IMR-90 (cell line): Measurements from ENCODE around the gene PPIL3. TPM values are rescaled to one million over a fixed set of nuclear protein-coding genes. Genes with fewer than 3 reads are reported as not detected.

Experiments
- ATAC-seq: fragments of 200-7000 bp; cut with Tn5 transposase; 2 replicates; pipeline ENCODE4 v1.9.1; 2020; ENCODE audit warnings: low read depth, mild to moderate bottlenecking, moderate library complexity
- Bru-seq: library from RNA; stranded (reverse); fragments of 400-500 nt; gene quantifications from one replicate; lab custom pipeline; 2021; lab: Mats Ljungman, UMichigan
- BruChase-seq, 2 experiments: library from RNA; stranded (reverse); fragments of 400-500 nt; gene quantifications; one replicate each; lab custom pipeline; 2021; lab: Mats Ljungman, UMichigan
- BruUV-seq: library from RNA; stranded (reverse); fragments of 400-500 nt; replicated peaks from 2 replicates; lab custom pipeline; 2021; lab: Mats Ljungman, UMichigan
- CTCF ChIA-PET: fragments of 300-600 bp; formaldehyde crosslinking; extraction: SDS; loops from one replicate; lab custom pipeline; 2021; ENCODE audit warnings: antibody characterized with exemption; lab: Yijun Ruan, JAX
- POLR2A ChIA-PET: fragments of 300-600 bp; sonication (Branson Sonifier 250); formaldehyde crosslinking; loops from one replicate; lab custom pipeline; 2022; ENCODE audit warnings: antibody characterized with exemption; ENCODE audit not compliant: unreplicated experiment; lab: Charles Lee
- DNase-seq: peaks from one replicate; pipeline ENCODE4 v3.0.0; 2013
- H2AFZ ChIP-seq: replicated peaks from 2 replicates; pipeline ENCODE3; 2013; ENCODE audit warnings: low read length, mild to moderate bottlenecking; ENCODE audit not compliant: poor library complexity
- H2AK5ac ChIP-seq: 2 replicates; pipeline ENCODE4 v1.6.1; 2013; ENCODE audit warnings: low read depth, low read length, inconsistent platforms
- H2AK9ac ChIP-seq: replicated peaks from 2 replicates; pipeline ENCODE3; 2013; ENCODE audit warnings: mild to moderate bottlenecking, low read depth, low read length, moderate library complexity; ENCODE audit not compliant: poor library complexity
- H2BK120ac ChIP-seq: 2 replicates; pipeline ENCODE4 v1.6.1; 2013; ENCODE audit warnings: low read depth, low read length, inconsistent platforms
- H2BK15ac ChIP-seq: 3 replicates; pipeline ENCODE4 v1.6.1; 2013; ENCODE audit warnings: low read depth, low read length, inconsistent platforms
- H2BK20ac ChIP-seq: 2 replicates; pipeline ENCODE4 v1.6.1; 2013; ENCODE audit warnings: low read depth, mild to moderate bottlenecking, inconsistent platforms, low read length, moderate library complexity
- H2BK5ac ChIP-seq: 2 replicates; pipeline ENCODE4 v1.6.1; 2013; ENCODE audit warnings: mild to moderate bottlenecking, low read depth, low read length, inconsistent platforms; ENCODE audit not compliant: poor library complexity, severe bottlenecking
- H3K14ac ChIP-seq: replicated peaks from 2 replicates; pipeline ENCODE4 v1.6.1; 2013; ENCODE audit warnings: low read depth, low read length, inconsistent platforms
- H3K18ac ChIP-seq: 2 replicates; pipeline ENCODE4 v1.6.1; 2013; ENCODE audit warnings: low read depth, low read length, control low read depth
- H3K23ac ChIP-seq: 2 replicates; pipeline ENCODE4 v1.6.1; 2013; ENCODE audit warnings: low read depth, low read length, inconsistent platforms
- H3K27ac ChIP-seq: 2 replicates; pipeline ENCODE4 v1.5.1; 2013; ENCODE audit warnings: mild to moderate bottlenecking, control low read depth, low read length; ENCODE audit not compliant: insufficient read depth
- H3K27me3 ChIP-seq: 2 replicates; pipeline ENCODE4 v1.6.1; 2013; ENCODE audit warnings: low read length; ENCODE audit not compliant: control insufficient read depth, insufficient read depth
- H3K36me3 ChIP-seq: 2 replicates; pipeline ENCODE4 v1.6.1; 2013; ENCODE audit warnings: low read length, mixed read lengths; ENCODE audit not compliant: control insufficient read depth, insufficient read depth
- H3K4ac ChIP-seq: 2 replicates; pipeline ENCODE4 v1.6.1; 2013; ENCODE audit warnings: low read depth, low read length, inconsistent platforms
- H3K4me1 ChIP-seq: 2 replicates; pipeline ENCODE4 v1.6.1; 2013; ENCODE audit warnings: low read length, mixed read lengths; ENCODE audit not compliant: control insufficient read depth, insufficient read depth
- H3K4me2 ChIP-seq: 2 replicates; pipeline ENCODE4 v1.6.1; 2013; ENCODE audit warnings: low read depth, mild to moderate bottlenecking, control low read depth, low read length, moderate library complexity
- H3K4me3 ChIP-seq: 2 replicates; pipeline ENCODE4 v1.5.1; 2013; ENCODE audit warnings: low read depth, mild to moderate bottlenecking, control low read depth, low read length, moderate library complexity; ENCODE audit not compliant: insufficient read depth
- H3K56ac ChIP-seq: 2 replicates; pipeline ENCODE4 v1.6.1; 2013; ENCODE audit warnings: low read length, inconsistent platforms; ENCODE audit not compliant: insufficient read depth; ENCODE audit errors: extremely low read depth
- H3K79me1 ChIP-seq, 2 experiments: 2 replicates each; pipeline ENCODE4 v1.6.1; 2013; ENCODE audit warnings: low read length in 2 of 2, inconsistent platforms in 1 of 2, low read depth in 1 of 2
- H3K9ac ChIP-seq: 2 replicates; pipeline ENCODE4 v1.6.1; 2013; ENCODE audit warnings: low read depth, low read length, control low read depth
- H3K9me1 ChIP-seq: 2 replicates; pipeline ENCODE4 v1.6.1; 2013; ENCODE audit warnings: low read length, inconsistent platforms; ENCODE audit not compliant: insufficient read depth
- H3K9me3 ChIP-seq: 2 replicates; pipeline ENCODE4 v1.6.1; 2013; ENCODE audit warnings: low read length; ENCODE audit not compliant: control insufficient read depth, insufficient read depth
- H4K20me1 ChIP-seq: 2 replicates; pipeline ENCODE4 v1.6.1; 2013; ENCODE audit warnings: low read length, inconsistent platforms; ENCODE audit not compliant: insufficient read depth
- H4K5ac ChIP-seq: 2 replicates; pipeline ENCODE4 v1.6.1; 2013; ENCODE audit warnings: mild to moderate bottlenecking, low read depth, low read length, control low read depth
- H4K8ac ChIP-seq, 2 experiments: 2 replicates each; pipeline ENCODE4 v1.6.1; 2013; ENCODE audit warnings: low read depth in 2 of 2, low read length in 2 of 2, control low read depth in 1 of 2, inconsistent platforms in 1 of 2
- H4K91ac ChIP-seq: 2 replicates; pipeline ENCODE4 v1.6.1; 2013; ENCODE audit warnings: low read depth, low read length, inconsistent platforms; ENCODE audit not compliant: insufficient read depth
- BHLHE40 ChIP-seq: fragments of 150-350 bp; IDR thresholded peaks from 2 replicates; pipeline ENCODE4 v1.6.1; 2016; ENCODE audit warnings: mild to moderate bottlenecking, low read depth, low read length
- CEBPB ChIP-seq: IDR thresholded peaks from 2 replicates; pipeline ENCODE4 v1.6.1; 2012; ENCODE audit warnings: low read depth, low read length, improper control_type of control experiment
- CHD1 ChIP-seq: IDR thresholded peaks from 2 replicates; pipeline ENCODE4 v1.6.1; 2012; ENCODE audit warnings: low read depth, low read length, improper control_type of control experiment
- CTCF ChIP-seq: conservative IDR thresholded peaks from 2 replicates; pipeline ENCODE4 v1.5.1; 2012; ENCODE audit warnings: mild to moderate bottlenecking, low read depth, low read length, improper control_type of control experiment
- ELK1 ChIP-seq: fragments of 150-350 bp; IDR thresholded peaks from 2 replicates; pipeline ENCODE4 v1.6.1; 2016; ENCODE audit warnings: low read depth, mild to moderate bottlenecking, low read length, moderate library complexity, borderline replicate concordance
- FOS ChIP-seq: fragments of 150-350 bp; IDR thresholded peaks from 2 replicates; pipeline ENCODE4 v1.6.1; 2016; ENCODE audit warnings: low read depth, low read length
- MAFK ChIP-seq: IDR thresholded peaks from 2 replicates; pipeline ENCODE4 v1.6.1; 2012; ENCODE audit warnings: low read depth, low read length, improper control_type of control experiment
- MAZ ChIP-seq: IDR thresholded peaks from 2 replicates; pipeline ENCODE4 v1.6.1; 2012; ENCODE audit warnings: low read depth, mild to moderate bottlenecking, low read length, improper control_type of control experiment, moderate library complexity, borderline replicate concordance
- NFE2L2 ChIP-seq: fragments of 150-350 bp; IDR thresholded peaks from 2 replicates; pipeline ENCODE4 v1.6.1; 2016; ENCODE audit warnings: low read depth, mild to moderate bottlenecking, low read length
- RCOR1 ChIP-seq: IDR thresholded peaks from 2 replicates; pipeline ENCODE4 v1.6.1; 2012; ENCODE audit warnings: mild to moderate bottlenecking, low read length, improper control_type of control experiment; ENCODE audit not compliant: insufficient replicate concordance
- SMC3 ChIP-seq: fragments of 150-350 bp; IDR thresholded peaks from 2 replicates; pipeline ENCODE4 v1.6.1; 2016; ENCODE audit warnings: low read depth, mild to moderate bottlenecking, antibody characterized with exemption, low read length, moderate library complexity
- WGBS, 2 experiments: methylation state at CpG; one replicate each; pipeline versions ENCODE4 v1.1.5 to v1.1.7; 2013; ENCODE audit warnings: missing lambda C conversion rate in 2 of 2; ENCODE audit not compliant: insufficient read length in 1 of 2; ENCODE audit errors: extremely low coverage in 2 of 2; 5-methylcytosine and 5-hydroxymethylcytosine counted together
- dilution Hi-C: fragments of 300-500 bp; cut with HindIII; formaldehyde crosslinking; loops from one replicate; pipeline ENCODE4 v1.14.3; 2018; ENCODE audit warnings: low sequenced_read_pairs; ENCODE audit not compliant: unreplicated experiment
- in situ Hi-C: fragments of 300-500 bp; cut with MboI; formaldehyde crosslinking; loops from 3 replicates; pipeline ENCODE4 v1.14.3; 2019; ENCODE audit warnings: low sequenced_read_pairs, inconsistent platforms, mixed read lengths
- intact Hi-C: fragments of 100-400 bp; cut with micrococcal nuclease; formaldehyde crosslinking; loops from 2 replicates; pipeline ENCODE4 v1.10.0; 2022
- long read RNA-seq: library from polyadenylated mRNA; unstranded; transcript quantifications from one replicate; pipeline ENCODE4 v2.0.0, GENCODE V29; 2021; ENCODE audit not compliant: unreplicated experiment
- polyA plus RNA-seq, 3 experiments: library from polyadenylated mRNA; depleted of rRNA; stranded (reverse); fragments of >200 nt; gene quantifications; 2 replicates each; pipeline ENCODE4 v1.2.3, GENCODE V29; 2012; ENCODE audit warnings: low replicate concordance in 1 of 3
- total RNA-seq: library from RNA; depleted of rRNA; stranded (reverse); fragments of >200 nt; gene quantifications from 2 replicates; pipeline ENCODE4 v1.2.3, GENCODE V29; 2012; rRNA removed

Gene PPIL3
- 35.1 and 49.2 TPM in 2 replicates for total RNA-seq
- polyA plus RNA-seq (2012; rRNA removed): 37.3 and 47.9 TPM in 2 replicates
- 6.5 and 13.1 TPM in 2 replicates for polyA plus RNA-seq (2012; cell fraction: cytosol; rRNA removed)
- 12.0 and 79.9 TPM in 2 replicates for polyA plus RNA-seq (2012; cell fraction: nucleus; rRNA removed; ENCODE audit: low replicate concordance)
- percentile 66 among the genes with signal in this experiment for Bru-seq, nascent RNA
- percentile 79 among the genes with signal in this experiment for BruChase-seq, experiment 1, labeled RNA remaining after a 6-hour chase
- percentile 68 among the genes with signal in this experiment for BruChase-seq, experiment 2, labeled RNA remaining after a 2-hour chase
- long read RNA-seq, transcript PPIL3-202 (7 exons, 1,194 nt): major isoform, 6 of 23 reads
- long read RNA-seq, partial matches to known transcripts: 2 of 23 reads
- long read RNA-seq, other reads (novel, unspliced or antisense): 8 of 23 reads

GRCh38 chr2:200888704-200889625, at the start of gene PPIL3, which contains the start of gene NIF3L1:
TSS of gene PPIL3 (minus strand) at chr2:200889077. CDS start at chr2:200887615, 1,462 bp downstream.
TSS of gene NIF3L1 (plus strand) at chr2:200889371. CDS start at chr2:200891944, 2,573 bp downstream.
- BruUV-seq: no TSS peak
- POLR2A ChIA-PET: interaction anchor here (0.6 to 0.7 kb wide), 2 partner anchors 13 to 21 kb away, joined by 3 read pairs; no protein-coding TSS in a partner anchor
- H4K5ac ChIP-seq: peak within 1 kb of the TSS; percentile 95
- TF ChIP-seq CEBPB (0 out of 2 replicates have a peak, but pooled peaks have one; percentile 0), CTCF (no peak), ELK1 (no peak), NFE2L2 (no peak), SMC3 (no peak), RCOR1 (no peak), MAZ (peak; percentile 42; the same call in 1 of the 2 replicates), BHLHE40 (no peak), CHD1 (peak; percentile 86), MAFK (no peak), FOS (no peak)

More at GRCh38 chr2:200888704-200889625, at the start of gene PPIL3, which contains the start of gene NIF3L1:
- H2BK15ac ChIP-seq: peak within 1 kb of the TSS; percentile 26; the same call in 1 of the 3 replicates
- H3K23ac ChIP-seq: peak within 1 kb of the TSS; percentile 75
- peak within 1 kb of the TSS; percentile 87 for H2BK5ac ChIP-seq
- H2AK9ac ChIP-seq: peak within 1 kb of the TSS; percentile 78
- no peaks in the 10 kb centered on the region; the same call in 1 of the 2 replicates for H4K20me1 ChIP-seq
- peak within 1 kb of the TSS; percentile 84 for H3K56ac ChIP-seq
- no peaks in the 10 kb centered on the region for H3K9me3 ChIP-seq
- peak within 1 kb of the TSS; percentile 32; the same call in 1 of the 2 replicates for H2BK20ac ChIP-seq
- peak within 1 kb of the TSS; percentile 69; the same call in 1 of the 2 replicates for H3K18ac ChIP-seq
- WGBS, 2 experiments: 0% methylated on average over 19 of the region's 50 CpGs; no CpG with 5 or more reads in 1 of the 2 experiments
- intact Hi-C loops: loop anchor here (2.0 kb wide), 1 partner anchor 176 kb away; no protein-coding TSS in a partner anchor
- H3K4me3 ChIP-seq: peak within 1 kb of the TSS; percentile 72
- DNase-seq: peak; percentile 98
- H2AFZ ChIP-seq: peak within 1 kb of the TSS; percentile 99
- peak within 1 kb of the TSS; percentile 81 for H3K4ac ChIP-seq
- CTCF ChIA-PET: interaction anchor here (1.3 to 1.7 kb wide), 2 partner anchors 12 to 180 kb away, joined by 4 to 6 read pairs; no protein-coding TSS in a partner anchor
- peaks cover 2% of the 10 kb centered on the region; the same call in 1 of the 2 replicates for H3K4me1 ChIP-seq
- peak within 1 kb of the TSS; percentile 74 for H2BK120ac ChIP-seq
- dilution Hi-C loops: no loop called here
- ATAC-seq: peak; percentile 81
- peak within 1 kb of the TSS; percentile 88 for H4K91ac ChIP-seq
- in situ Hi-C loops: no loop called here
- no peaks in the 10 kb centered on the region for H3K27me3 ChIP-seq
- peaks cover 25 to 46% of the 10 kb centered on the region in 2 experiments for H3K79me1 ChIP-seq
- no peaks in the 10 kb centered on the region for H3K9me1 ChIP-seq
- peaks cover 4% of the 10 kb centered on the region; the same call in 1 of the 2 replicates for H3K36me3 ChIP-seq
- H3K27ac ChIP-seq: peak within 1 kb of the TSS; percentile 75
- H4K8ac ChIP-seq: peak within 1 kb of the TSS; percentile 84 to 98
- H3K4me2 ChIP-seq: peak within 1 kb of the TSS; percentile 95
- peak within 1 kb of the TSS; percentile 91 for H3K14ac ChIP-seq
- peak within 1 kb of the TSS; percentile 84 for H3K9ac ChIP-seq
- peak within 1 kb of the TSS; percentile 91 for H2AK5ac ChIP-seq
